Sigmoid colon (tissue), 4 donors: Measurements from ENCODE around the gene GRID1.

Source experiments
- CTCF ChIP-seq, 4 experiments: fragments of 450-650 bp in 3 of 4; fragments of 200-600 bp in 1 of 4; IDR thresholded peaks; one replicate each; pipeline ENCODE4 v1.5.1; 2016 to 2019; ENCODE audit warnings: antibody characterized with exemption in 4 of 4, mild to moderate bottlenecking in 3 of 4, moderate library complexity in 2 of 4
- POLR2A ChIP-seq, 2 donors: fragments of 450-650 bp; IDR thresholded peaks; one replicate each; pipeline ENCODE4 v1.6.1; 2016; ENCODE audit warnings: antibody characterized with exemption in 2 of 2, mild to moderate bottlenecking in 2 of 2, moderate library complexity in 2 of 2
- POLR2AphosphoS5 ChIP-seq, 4 donors: sonication (generic); formaldehyde crosslinking; IDR thresholded peaks; one replicate each; pipeline ENCODE4 v1.6.1; 2017; ENCODE audit warnings: antibody characterized with exemption in 4 of 4

DNA sequence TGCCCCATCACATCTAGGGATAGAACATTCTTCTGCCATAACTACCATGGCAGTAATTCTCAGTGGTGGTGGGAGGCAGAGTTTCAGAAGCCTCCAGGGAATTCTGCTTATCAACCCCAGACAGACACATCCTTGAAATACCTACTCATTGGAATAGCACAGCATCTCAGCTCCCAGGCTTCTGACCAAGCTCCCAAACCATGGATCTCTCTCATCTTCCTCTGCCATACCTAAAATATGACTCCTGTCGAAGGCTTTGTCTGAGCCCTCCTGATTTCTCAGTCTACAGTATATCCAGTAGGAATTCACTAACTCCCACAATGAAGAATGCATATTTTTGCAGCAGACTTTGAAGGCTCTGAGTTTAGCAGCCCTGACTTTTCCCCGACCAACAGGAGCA lies 687.5 kb downstream of the GRID1 start:
- TF ChIP-seq CTCF (IDR thresholded peaks at IDR 0.05) (no peak), POLR2AphosphoS5 (IDR thresholded peaks at IDR 0.05) (no peak), POLR2A (IDR thresholded peaks at IDR 0.05) (no peak)
